HuH-7 (cell line): ENCODE results near the gene BCL2L2.
A peak's percentile ranks its signal among the peaks of the same experiment; 100 is the strongest.
"Not testable (repeated sequence)": the region's sequence is repeated elsewhere in the genome, so short reads cannot be mapped to it uniquely, and the experiment has no call there.

ENCODE experiments used
- DNase-seq: peaks from one replicate; pipeline ENCODE4 v3.0.0; 2011; ENCODE audit warnings: low spot score

Gene BCL2L2, protein sequence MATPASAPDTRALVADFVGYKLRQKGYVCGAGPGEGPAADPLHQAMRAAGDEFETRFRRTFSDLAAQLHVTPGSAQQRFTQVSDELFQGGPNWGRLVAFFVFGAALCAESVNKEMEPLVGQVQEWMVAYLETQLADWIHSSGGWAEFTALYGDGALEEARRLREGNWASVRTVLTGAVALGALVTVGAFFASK

GRCh38 chr14:23306412-23307145 is at the start of gene BCL2L2:
TSS of gene BCL2L2 (plus strand) at chr14:23306833. CDS start at chr14:23307768, 935 bp downstream.
- DNase-seq: peak; percentile 79

GRCh38 chr14:23258256-23258655 is 48.4 kb upstream of the BCL2L2 start:
- no peak for DNase-seq

- DNase-seq: no peak
Measured at GRCh38 chr14:23259426-23259825, 47.2 kb upstream of the BCL2L2 start.

DNA sequence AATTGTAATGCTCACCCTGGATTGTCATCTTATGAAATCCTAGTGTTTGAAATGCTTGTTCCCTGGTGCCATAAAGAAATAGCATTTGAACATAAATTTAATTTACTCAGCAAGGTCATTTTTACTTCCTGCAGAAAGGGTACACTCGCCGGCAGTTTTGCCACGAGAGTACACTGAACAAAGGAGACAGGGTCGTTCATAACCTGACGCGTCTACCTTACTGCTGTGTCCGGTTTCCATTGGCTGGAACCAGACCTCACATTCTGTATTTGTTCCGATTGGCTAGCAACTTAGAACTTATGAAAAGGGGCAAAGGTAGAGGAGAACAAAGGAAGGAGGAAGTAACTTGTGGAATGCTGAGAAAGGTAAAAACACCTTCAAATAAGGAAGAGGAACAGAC is 45.8 kb upstream of the BCL2L2 start:
- not testable (repeated sequence) for DNase-seq

GRCh38 chr14:23269193-23269592 is 37.4 kb upstream of the BCL2L2 start:
- no peak for DNase-seq

DNA sequence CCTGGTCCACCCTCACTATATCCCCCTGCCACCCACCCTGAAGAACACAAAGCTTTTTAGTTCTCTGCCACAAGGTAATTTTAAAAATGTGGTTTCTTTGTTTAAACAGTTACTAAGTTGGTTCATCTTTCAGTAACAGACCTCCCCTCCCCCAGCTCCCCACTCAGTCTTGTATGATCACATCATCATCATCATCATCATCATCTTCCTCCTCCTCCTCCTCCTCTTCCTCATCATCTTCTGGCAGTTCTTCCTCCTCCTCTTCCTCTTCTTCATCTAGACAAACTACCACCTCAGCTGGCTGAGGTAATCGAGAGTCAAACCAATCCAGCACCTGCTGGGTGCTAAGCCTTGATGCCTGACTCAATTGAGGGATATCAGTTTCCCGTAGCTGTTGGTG is 31.2 kb upstream of the BCL2L2 start:
- DNase-seq: no peak

- DNase-seq: no peak
Measured at GRCh38 chr14:23277189-23277588, 29.4 kb upstream of the BCL2L2 start.

DNA sequence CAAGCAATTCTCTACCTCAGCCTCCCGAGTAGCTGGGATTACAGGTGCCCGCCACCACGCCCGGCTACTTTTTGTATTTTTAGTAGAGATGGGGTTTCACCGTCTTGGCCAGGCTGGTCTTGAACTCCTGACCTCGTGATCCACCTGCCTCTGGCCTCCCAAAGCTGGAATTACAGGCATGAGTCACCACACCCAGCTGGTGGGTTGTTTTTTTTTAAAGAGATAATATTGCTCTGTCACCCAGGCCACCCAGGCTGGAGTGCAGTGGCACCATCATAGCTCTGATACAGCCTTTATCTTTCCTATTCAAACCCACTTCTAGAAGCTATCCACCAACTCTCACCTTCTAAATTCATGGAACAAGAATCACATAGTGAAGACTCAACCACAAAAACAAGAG is 28.7 kb upstream of the BCL2L2 start:
- DNase-seq: not testable (repeated sequence)

DNA sequence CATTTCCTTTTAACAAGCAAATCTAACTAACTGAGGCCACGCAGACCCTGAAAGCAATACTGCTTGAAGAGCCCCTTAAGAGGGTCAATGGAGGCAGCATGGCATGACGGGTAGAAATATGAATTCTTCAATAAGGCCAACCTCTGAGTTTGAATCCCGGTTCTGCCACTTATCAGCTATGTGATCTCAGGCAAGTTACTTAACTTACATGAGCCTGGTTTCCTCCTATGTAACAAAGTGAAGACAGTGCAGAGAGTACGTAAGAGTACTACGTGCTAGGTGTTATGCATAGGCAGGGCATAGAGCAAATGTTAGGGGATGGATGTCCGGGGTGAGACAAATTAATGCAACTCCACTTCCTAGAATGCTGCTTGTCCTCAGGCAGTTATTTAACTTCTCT is 25.4 kb upstream of the BCL2L2 start:
- DNase-seq: no peak

GRCh38 chr14:23284654-23285529 is 21.7 kb upstream of the BCL2L2 start:
- no peak for DNase-seq

- no peak for DNase-seq
Measured at GRCh38 chr14:23285530-23286019, 21.1 kb upstream of the BCL2L2 start.

GRCh38 chr14:23286020-23286901 is 20.4 kb upstream of the BCL2L2 start, which contains the start of gene HOMEZ:
TSS of gene HOMEZ (minus strand) at chr14:23286132. CDS start at chr14:23285952, 180 bp downstream.
- peak; percentile 95 for DNase-seq

GRCh38 chr14:23286902-23287479 is 19.6 kb upstream of the BCL2L2 start:
- no peak for DNase-seq

DNA sequence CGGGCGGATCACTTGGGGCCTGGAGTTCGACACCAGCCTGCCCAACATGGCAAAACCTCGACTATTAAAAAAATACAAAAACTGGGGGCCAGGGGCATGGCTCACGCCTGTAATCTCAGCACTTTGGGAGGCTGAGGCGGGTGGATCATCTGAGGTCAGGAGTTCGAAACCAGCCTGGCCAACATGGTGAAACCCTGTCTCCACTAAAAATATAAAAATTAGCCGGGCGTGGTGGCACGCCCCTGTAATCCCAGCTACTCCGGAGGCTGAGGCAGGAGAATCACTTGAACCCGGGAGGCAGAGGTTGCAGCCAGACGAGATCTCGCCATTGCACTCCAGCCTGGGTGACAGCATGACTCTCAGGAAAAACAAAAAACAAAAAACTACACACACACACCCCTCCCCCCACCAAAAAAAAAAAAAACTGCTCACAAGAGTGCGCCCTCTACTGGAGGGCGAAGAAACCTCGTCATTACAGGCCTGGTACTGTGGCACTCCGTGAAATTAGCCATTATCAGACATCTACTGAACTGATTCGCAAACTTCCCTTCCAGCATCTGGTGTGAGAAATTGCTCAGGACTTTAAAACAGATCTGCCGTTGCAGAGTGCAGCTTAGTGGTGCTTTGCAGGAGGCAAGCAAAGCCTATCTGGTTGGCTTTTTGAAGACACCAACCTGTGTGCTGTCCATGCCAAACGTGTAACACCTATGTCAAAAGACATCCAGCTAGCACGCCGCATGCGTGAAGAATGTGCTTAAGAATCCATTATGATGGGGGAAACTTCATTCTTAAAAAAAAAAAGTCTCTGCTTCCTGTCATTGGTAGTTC is 11.7 kb upstream of the BCL2L2 start:
- no peak for DNase-seq

DNA sequence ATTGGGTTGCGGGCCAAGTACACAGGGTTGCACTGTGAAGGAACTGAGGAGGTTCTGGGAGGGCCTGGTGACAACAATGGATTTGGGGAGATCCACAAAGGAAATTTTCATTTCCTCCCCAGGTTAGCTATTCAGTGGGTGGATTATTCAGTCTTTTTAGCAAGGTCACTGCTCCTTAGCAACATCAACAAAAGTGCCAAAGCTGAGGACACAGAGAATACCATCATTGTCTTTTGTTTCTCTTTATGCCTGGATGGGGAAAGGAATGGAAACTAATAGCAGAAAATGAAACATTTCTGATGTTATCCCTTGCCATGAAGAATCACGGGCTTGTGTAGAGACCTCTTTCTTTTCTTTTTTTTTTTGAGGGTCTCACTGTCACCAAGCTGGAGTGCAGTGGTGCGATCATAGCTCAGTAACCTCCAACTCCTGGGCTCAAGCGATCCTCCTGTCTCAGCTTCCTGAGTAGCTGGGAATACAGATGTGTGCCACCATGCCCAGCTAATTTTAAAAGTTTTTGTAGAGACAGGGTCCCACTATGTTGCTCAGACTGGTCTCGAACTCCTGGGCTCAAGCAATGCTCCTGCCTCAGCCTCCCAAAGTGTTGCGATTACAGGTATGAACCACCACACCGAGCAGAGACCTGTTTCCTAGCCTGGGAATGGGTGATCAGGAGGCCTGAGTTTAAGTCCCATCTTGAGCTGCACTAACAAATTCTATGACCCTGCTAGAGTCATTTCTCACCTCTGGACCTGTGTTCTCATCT is 10.4 kb upstream of the BCL2L2 start:
- no peak for DNase-seq

DNA sequence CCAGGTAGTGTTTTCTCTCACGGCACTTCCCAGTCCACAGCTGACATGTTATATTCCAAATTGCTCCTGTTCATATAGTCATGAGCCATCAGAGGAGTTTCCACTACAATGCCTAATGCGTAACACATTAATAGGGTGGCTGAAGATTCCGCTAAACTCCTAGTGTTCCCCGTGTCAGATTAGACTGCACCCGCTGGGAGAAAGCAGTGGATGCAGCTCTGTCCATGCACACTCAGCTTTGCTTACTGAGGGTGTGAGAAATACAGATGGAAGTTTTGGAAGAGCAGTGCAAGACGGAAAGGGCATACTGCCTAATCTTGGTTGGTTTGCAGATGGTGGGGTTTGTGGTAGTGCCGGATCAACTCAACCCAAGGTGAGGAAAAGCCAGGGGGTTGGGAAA is 9.5 kb upstream of the BCL2L2 start:
- no peak for DNase-seq

DNA sequence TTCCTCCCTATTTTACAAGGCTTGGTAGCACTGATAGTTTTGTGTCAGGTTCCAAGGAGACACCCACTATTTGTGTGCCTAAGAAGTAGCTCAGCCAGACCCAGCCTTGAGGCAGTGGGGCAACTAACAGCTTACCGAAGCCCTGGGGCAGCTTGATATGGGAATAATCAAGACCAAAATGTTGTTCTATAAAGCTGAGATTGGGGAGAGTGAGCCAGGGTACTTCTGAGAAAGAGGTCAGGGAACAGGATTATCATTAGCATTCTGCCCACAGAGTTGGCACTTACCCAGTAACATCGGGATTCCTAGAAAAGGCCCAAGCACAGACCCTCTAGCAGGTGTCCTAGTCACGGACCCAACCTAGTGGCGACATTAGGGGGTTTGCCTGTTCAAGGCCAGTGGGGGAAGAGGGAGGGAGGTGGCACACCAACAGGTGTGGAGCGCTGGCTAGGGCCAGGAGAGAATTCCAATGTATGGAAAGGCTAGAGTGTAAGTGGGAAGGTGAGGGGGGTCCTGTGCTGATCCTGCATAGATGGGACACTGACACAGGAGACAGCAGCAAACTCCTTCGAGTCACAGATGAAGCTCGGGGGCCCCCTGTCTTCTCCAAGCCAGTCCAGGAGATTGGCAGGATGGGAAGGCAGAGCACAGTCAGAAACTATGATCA is 8.9 kb upstream of the BCL2L2 start:
- DNase-seq: no peak

- DNase-seq: peak; percentile 45
Measured at GRCh38 chr14:23299211-23299957, 7.2 kb upstream of the BCL2L2 start.
